Left hindlimb (tissue), 1 donor: ENCODE results near the gene SMPX.

Experiments
- DNase-seq: peaks from one replicate; pipeline ENCODE4 v3.0.0-alpha.2; 2018

The SMPX gene

GRCh38 chrX:21656587-21657317, 101.2 kb downstream of the SMPX start:
- DNase-seq = no peak
